ENCODE measurements around the gene PLEKHH2.

Gene PLEKHH2

GRCh38 chr2:43727634-43728014 is 90.6 kb downstream of the PLEKHH2 start:
- TF ChIP-seq CTCF (IDR thresholded peaks at IDR 0.05; ENCODE audit: insufficient read depth, low read length, poor library complexity, severe bottlenecking) = no peak
- Histone ChIP-seq H3K4me3 (replicated peaks; ENCODE audit: low read depth, low read length) (no peak overlapping the region), H3K27me3 (replicated peaks; ENCODE audit: control insufficient read depth, insufficient read depth, low read length) (no peaks in the 10 kb centered on the region), H3K36me3 (ENCODE audit: control insufficient read depth, insufficient read depth, low read length) (no peaks in the 10 kb centered on the region)
- no peak for DNase-seq (ENCODE audit: extremely low read depth, insufficient read length)

- Histone ChIP-seq H3K27me3 (replicated peaks; ENCODE audit: control insufficient read depth, insufficient read depth, low read length) (no peaks in the 10 kb centered on the region), H3K4me3 (replicated peaks; ENCODE audit: low read depth, low read length) (no peak overlapping the region), H3K36me3 (ENCODE audit: control insufficient read depth, insufficient read depth, low read length) (no peaks in the 10 kb centered on the region)
- TF ChIP-seq CTCF (IDR thresholded peaks at IDR 0.05; ENCODE audit: insufficient read depth, low read length, poor library complexity, severe bottlenecking) = no peak
- no peak for DNase-seq (ENCODE audit: extremely low read depth, insufficient read length)
These were observed 92.6 kb downstream of the PLEKHH2 start for GRCh38 chr2:43729491-43730174.

- H3K36me3 ChIP-seq (ENCODE audit: control insufficient read depth, insufficient read depth, low read length) = no peaks in the 10 kb centered on the region
- no peak overlapping the region for H3K4me3 ChIP-seq (replicated peaks; ENCODE audit: low read depth, low read length)
- no peaks in the 10 kb centered on the region for H3K27me3 ChIP-seq (replicated peaks; ENCODE audit: control insufficient read depth, insufficient read depth, low read length)
- TF ChIP-seq CTCF (IDR thresholded peaks at IDR 0.05; ENCODE audit: insufficient read depth, low read length, poor library complexity, severe bottlenecking) = no peak
- DNase-seq (ENCODE audit: extremely low read depth, insufficient read length) = no peak
These were observed 94.2 kb downstream of the PLEKHH2 start for GRCh38 chr2:43731211-43731610.

- H3K4me3 ChIP-seq (replicated peaks; ENCODE audit: low read depth, low read length) = no peak overlapping the region
- no peaks in the 10 kb centered on the region for H3K36me3 ChIP-seq (ENCODE audit: control insufficient read depth, insufficient read depth, low read length)
- no peak for DNase-seq (ENCODE audit: extremely low read depth, insufficient read length)
- no peak for TF ChIP-seq CTCF (IDR thresholded peaks at IDR 0.05; ENCODE audit: insufficient read depth, low read length, poor library complexity, severe bottlenecking)
- H3K27me3 ChIP-seq (replicated peaks; ENCODE audit: control insufficient read depth, insufficient read depth, low read length) = no peaks in the 10 kb centered on the region
These were observed 99.6 kb downstream of the PLEKHH2 start for GRCh38 chr2:43736637-43737036.

GRCh38 chr2:43737097-43737854 is 100.2 kb downstream of the PLEKHH2 start:
- no peak for DNase-seq (ENCODE audit: extremely low read depth, insufficient read length)

More at GRCh38 chr2:43737097-43737854, 100.2 kb downstream of the PLEKHH2 start:
- TF ChIP-seq CTCF (IDR thresholded peaks at IDR 0.05; ENCODE audit: insufficient read depth, low read length, poor library complexity, severe bottlenecking) = no peak
- Histone ChIP-seq H3K36me3 (ENCODE audit: control insufficient read depth, insufficient read depth, low read length) (no peaks in the 10 kb centered on the region), H3K4me3 (replicated peaks; ENCODE audit: low read depth, low read length) (no peak overlapping the region), H3K27me3 (replicated peaks; ENCODE audit: control insufficient read depth, insufficient read depth, low read length) (no peaks in the 10 kb centered on the region)

All from GM06990 (cell line).